ENCODE data around the gene EXOG.

EXOG gene

GRCh38 chr3:38473229-38473628 lies 22.9 kb upstream of the EXOG start:
- no peak for DNase-seq (ENCODE audit: low read depth)

GRCh38 chr3:38474928-38475605 lies 21.1 kb upstream of the EXOG start:
- no peak for DNase-seq (ENCODE audit: low read depth)

- no peak for DNase-seq (ENCODE audit: low read depth)
Measured at GRCh38 chr3:38475716-38476115, 20.4 kb upstream of the EXOG start.

GRCh38 chr3:38476157-38476756 lies 19.9 kb upstream of the EXOG start:
- DNase-seq (ENCODE audit: low read depth), result no peak

GRCh38 chr3:38477057-38477820 lies 18.9 kb upstream of the EXOG start:
- no peak for DNase-seq (ENCODE audit: low read depth)

GRCh38 chr3:38477839-38478450 lies 18.2 kb upstream of the EXOG start:
- DNase-seq (ENCODE audit: low read depth), result no peak

GRCh38 chr3:38478901-38479300 lies 17.2 kb upstream of the EXOG start:
- no peak for DNase-seq (ENCODE audit: low read depth)

GRCh38 chr3:38479431-38480092 lies 16.6 kb upstream of the EXOG start:
- DNase-seq (ENCODE audit: low read depth), result peak; percentile 68

- DNase-seq (ENCODE audit: low read depth), result no peak
Measured at GRCh38 chr3:38480093-38480445, 16.1 kb upstream of the EXOG start.

- no peak for DNase-seq (ENCODE audit: low read depth)
Measured at GRCh38 chr3:38480930-38481329, 15.2 kb upstream of the EXOG start.

- no peak for DNase-seq (ENCODE audit: low read depth)
Measured at GRCh38 chr3:38482951-38483350, 13.2 kb upstream of the EXOG start.

GRCh38 chr3:38487323-38487722 lies 8.8 kb upstream of the EXOG start:
- no peak for DNase-seq (ENCODE audit: low read depth)

GRCh38 chr3:38488949-38489348 lies 7.2 kb upstream of the EXOG start:
- DNase-seq (ENCODE audit: low read depth), result no peak

- no peak for DNase-seq (ENCODE audit: low read depth)
Measured at GRCh38 chr3:38489766-38490165, 6.4 kb upstream of the EXOG start.

GRCh38 chr3:38490281-38491030 lies 5.7 kb upstream of the EXOG start:
- DNase-seq (ENCODE audit: low read depth), result no peak

GRCh38 chr3:38491215-38491614 lies 4.9 kb upstream of the EXOG start:
- DNase-seq (ENCODE audit: low read depth), result no peak

GRCh38 chr3:38493031-38493430 lies 3.1 kb upstream of the EXOG start:
- peak; percentile 55 for DNase-seq (ENCODE audit: low read depth)

GRCh38 chr3:38497031-38497430 lies 891 bp downstream of the EXOG start:
- DNase-seq (ENCODE audit: low read depth), result peak; percentile 30

- no peak for DNase-seq (ENCODE audit: low read depth)
Measured at GRCh38 chr3:38500688-38501417, 4.7 kb downstream of the EXOG start.

- no peak for DNase-seq (ENCODE audit: low read depth)
Measured at GRCh38 chr3:38507120-38507519, 11.0 kb downstream of the EXOG start.

GRCh38 chr3:38509732-38510131 lies 13.6 kb downstream of the EXOG start:
- no peak for DNase-seq (ENCODE audit: low read depth)

Measured in ELR (cell line).